Activated T-cell treated with anti-CD3 and anti-CD28 coated beads, Interleukin-2, amount 50 U/mL, for 72 hours (primary cell): Measurements from ENCODE around the gene CRIP2. TPM values are rescaled to one million over a fixed set of nuclear protein-coding genes. Genes with fewer than 3 reads are reported as not detected.

ENCODE experiments used
- ATAC-seq, 2 donors: fragments of 150-1000 bp; cut with Tn5 transposase; replicated peaks in 1 of 2; 2 replicates each; pipeline ENCODE4 v1.10.0; 2021; ENCODE audit warnings: moderate library complexity in 2 of 2, mild to moderate bottlenecking in 1 of 2
- DNase-seq, 2 donors: peaks; one replicate each; pipeline ENCODE4 v3.0.0; 2021 to 2022; ENCODE audit warnings: mixed read lengths in 1 of 2
- H3K27ac Mint-ChIP-seq: one replicate; pipeline ENCODE4 v1.8.0; 2022; ENCODE audit warnings: mild to moderate bottlenecking, moderate library complexity, mixed read lengths
- H3K27me3 Mint-ChIP-seq: one replicate; pipeline ENCODE4 v1.8.0; 2022; ENCODE audit warnings: low read depth, mixed read lengths
- H3K36me3 Mint-ChIP-seq, 2 donors: one replicate each; pipeline ENCODE4 v1.8.0; 2022; ENCODE audit warnings: mixed read lengths in 2 of 2, mild to moderate bottlenecking in 1 of 2; ENCODE audit not compliant: insufficient read depth in 2 of 2
- H3K4me1 Mint-ChIP-seq: one replicate; pipeline ENCODE4 v1.8.0; 2022; ENCODE audit warnings: low read depth, mixed read lengths
- H3K4me3 Mint-ChIP-seq, 2 donors: one replicate each; pipeline ENCODE4 v1.8.0; 2022; ENCODE audit warnings: mild to moderate bottlenecking in 2 of 2, mixed read lengths in 2 of 2, moderate library complexity in 2 of 2
- H3K9me3 Mint-ChIP-seq, 2 donors: one replicate each; pipeline ENCODE4 v1.8.0; 2022; ENCODE audit warnings: mixed read lengths in 2 of 2
- total RNA-seq, 2 donors: library from RNA; stranded (reverse); gene quantifications; one replicate each; pipeline ENCODE4 v1.2.3, GENCODE V29; 2022

Gene CRIP2
- total RNA-seq, 2 donors from 2014 or later = 1.1 to 1.3 TPM

- Mint-ChIP-seq H3K36me3 (no peaks in the 10 kb centered on the region), H3K4me1 (peaks cover 56% of the 10 kb centered on the region), H3K27ac (no peak within 1 kb of the TSS), H3K4me3 (peak within 1 kb of the TSS; percentile 87 to 95), H3K27me3 (no peaks in the 10 kb centered on the region), H3K9me3 (no peaks in the 10 kb centered on the region)
- ATAC-seq (no peak), DNase-seq (no peak)
Measured at GRCh38 chr14:105486163-105486973, 11.7 kb downstream of the CRIP2 start, which contains the start of gene CRIP1. Gene CRIP1, plus strand, starts transcription at chr14:105486886. Its CDS starts 374 bp downstream, at chr14:105487260.

GRCh38 chr14:105486974-105487448 is 12.4 kb downstream of the CRIP2 start:
- ATAC-seq = no peak
- no peak overlapping the region for H3K27ac Mint-ChIP-seq

GRCh38 chr14:105487449-105487985 is 12.9 kb downstream of the CRIP2 start:
- H3K27me3 Mint-ChIP-seq = no peaks in the 10 kb centered on the region
- peak overlapping the region; percentile 87 to 95 for H3K4me3 Mint-ChIP-seq
- H3K4me1 Mint-ChIP-seq = peaks cover 53% of the 10 kb centered on the region
- ATAC-seq (peak in 1 of 2 donors; percentile 3), DNase-seq (peak; percentile 74 to 78)
- H3K36me3 Mint-ChIP-seq = peaks cover 0 to 1% of the 10 kb centered on the region in 2 donors
- no peaks in the 10 kb centered on the region for H3K9me3 Mint-ChIP-seq
- H3K27ac Mint-ChIP-seq = peak overlapping the region; percentile 63

More at GRCh38 chr14:105486974-105487448, 12.4 kb downstream of the CRIP2 start:
- peaks cover 0 to 1% of the 10 kb centered on the region in 2 donors for H3K36me3 Mint-ChIP-seq
- peak overlapping the region; percentile 87 to 95 for H3K4me3 Mint-ChIP-seq
- H3K4me1 Mint-ChIP-seq = peaks cover 56% of the 10 kb centered on the region
- no peaks in the 10 kb centered on the region for H3K9me3 Mint-ChIP-seq
- peak; percentile 74 to 75 for DNase-seq
- no peaks in the 10 kb centered on the region for H3K27me3 Mint-ChIP-seq

GRCh38 chr14:105487986-105488777 is 13.6 kb downstream of the CRIP2 start:
- H3K4me1 Mint-ChIP-seq = peaks cover 46% of the 10 kb centered on the region
- peak overlapping the region; percentile 63 for H3K27ac Mint-ChIP-seq
- peak in 1 of 2 donors; percentile 39 for DNase-seq
- H3K36me3 Mint-ChIP-seq = peaks cover 0 to 1% of the 10 kb centered on the region in 2 donors
- H3K4me3 Mint-ChIP-seq = peak overlapping the region; percentile 87 to 95
- H3K27me3 Mint-ChIP-seq = no peaks in the 10 kb centered on the region
- no peaks in the 10 kb centered on the region for H3K9me3 Mint-ChIP-seq
- no peak for ATAC-seq

GRCh38 chr14:105488781-105489541 is 14.3 kb downstream of the CRIP2 start:
- Mint-ChIP-seq H3K27me3 (no peaks in the 10 kb centered on the region), H3K27ac (no peak overlapping the region), H3K4me1 (peaks cover 44% of the 10 kb centered on the region), H3K9me3 (no peaks in the 10 kb centered on the region), H3K36me3 (peaks cover 0 to 1% of the 10 kb centered on the region in 2 donors), H3K4me3 (peak overlapping the region; percentile 87 to 95)
- no peak for ATAC-seq
- no peak for DNase-seq

GRCh38 chr14:105489542-105490266 is 15.1 kb downstream of the CRIP2 start:
- ATAC-seq = peak; percentile 7 to 8
- peak; percentile 83 to 91 for DNase-seq
- Mint-ChIP-seq H3K4me1 (peaks cover 37% of the 10 kb centered on the region), H3K36me3 (peaks cover 0 to 1% of the 10 kb centered on the region in 2 donors), H3K4me3 (peak overlapping the region; percentile 87 to 95), H3K27ac (peak overlapping the region; percentile 34), H3K9me3 (no peaks in the 10 kb centered on the region), H3K27me3 (no peaks in the 10 kb centered on the region)

GRCh38 chr14:105490267-105490571 is 15.6 kb downstream of the CRIP2 start:
- Mint-ChIP-seq H3K4me3 (peak overlapping the region; percentile 87 to 95), H3K4me1 (peaks cover 35% of the 10 kb centered on the region)

GRCh38 chr14:105490572-105491365 is 16.1 kb downstream of the CRIP2 start, which contains the start of gene TEDC1:
Gene TEDC1, plus strand, starts transcription at chr14:105491246. Its CDS starts 130 bp downstream, at chr14:105491376.
- Mint-ChIP-seq H3K4me1 (peaks cover 30% of the 10 kb centered on the region), H3K4me3 (peak within 1 kb of the TSS; percentile 87 to 95), H3K36me3 (peaks cover 0 to 1% of the 10 kb centered on the region in 2 donors), H3K27ac (peak within 1 kb of the TSS; percentile 89), H3K9me3 (no peaks in the 10 kb centered on the region), H3K27me3 (no peaks in the 10 kb centered on the region)
- ATAC-seq (peak; percentile 77 to 79), DNase-seq (peak; percentile 99)

More at GRCh38 chr14:105490267-105490571, 15.6 kb downstream of the CRIP2 start:
- ATAC-seq (peak; percentile 1 to 2), DNase-seq (no peak)
- H3K27me3 Mint-ChIP-seq = no peaks in the 10 kb centered on the region
- H3K27ac Mint-ChIP-seq = no peak overlapping the region
- no peaks in the 10 kb centered on the region for H3K9me3 Mint-ChIP-seq
- peaks cover 0 to 1% of the 10 kb centered on the region in 2 donors for H3K36me3 Mint-ChIP-seq

GRCh38 chr14:105491366-105491973 is 16.8 kb downstream of the CRIP2 start:
- no peaks in the 10 kb centered on the region for H3K27me3 Mint-ChIP-seq
- H3K36me3 Mint-ChIP-seq = peaks cover 0 to 1% of the 10 kb centered on the region in 2 donors
- peaks cover 26% of the 10 kb centered on the region for H3K4me1 Mint-ChIP-seq
- peak; percentile 18 to 23 for ATAC-seq
- peak; percentile 90 to 94 for DNase-seq
- peak overlapping the region; percentile 78 to 83 for H3K4me3 Mint-ChIP-seq
- no peaks in the 10 kb centered on the region for H3K9me3 Mint-ChIP-seq
- peak overlapping the region; percentile 89 for H3K27ac Mint-ChIP-seq

GRCh38 chr14:105492031-105492970 is 17.7 kb downstream of the CRIP2 start:
- ATAC-seq = no peak
- H3K27ac Mint-ChIP-seq = peak overlapping the region; percentile 89
- peaks cover 21% of the 10 kb centered on the region for H3K4me1 Mint-ChIP-seq
- DNase-seq = peak in 1 of 2 donors; percentile 10
- no peaks in the 10 kb centered on the region for H3K9me3 Mint-ChIP-seq
- H3K36me3 Mint-ChIP-seq = peaks cover 0 to 1% of the 10 kb centered on the region in 2 donors
- H3K27me3 Mint-ChIP-seq = no peaks in the 10 kb centered on the region
- peak overlapping the region; percentile 78 to 83 for H3K4me3 Mint-ChIP-seq
